Osteocyte (in vitro differentiated cells): ENCODE data around the gene TRIP13. TPM values are rescaled to one million over a fixed set of nuclear protein-coding genes. Genes with fewer than 3 reads are reported as not detected.

Experiments
- DNase-seq: peaks from one replicate; pipeline ENCODE4 v3.0.0; 2021; ENCODE audit warnings: mixed read lengths; ENCODE audit not compliant: unreplicated experiment; ENCODE audit errors: extremely low spot score
- H3K27ac Mint-ChIP-seq: one replicate; pipeline ENCODE4 v1.8.0; 2021; ENCODE audit warnings: mild to moderate bottlenecking, mixed read lengths; ENCODE audit not compliant: unreplicated experiment
- H3K27me3 Mint-ChIP-seq: one replicate; pipeline ENCODE4 v1.8.0; 2021; ENCODE audit warnings: mixed read lengths; ENCODE audit not compliant: unreplicated experiment
- H3K36me3 Mint-ChIP-seq: one replicate; pipeline ENCODE4 v1.8.0; 2021; ENCODE audit warnings: mixed read lengths; ENCODE audit not compliant: unreplicated experiment
- H3K4me1 Mint-ChIP-seq: one replicate; pipeline ENCODE4 v1.8.0; 2021; ENCODE audit warnings: mixed read lengths; ENCODE audit not compliant: unreplicated experiment
- H3K4me3 Mint-ChIP-seq: one replicate; pipeline ENCODE4 v1.8.0; 2021; ENCODE audit warnings: mild to moderate bottlenecking, moderate library complexity, mixed read lengths; ENCODE audit not compliant: unreplicated experiment
- H3K9me3 Mint-ChIP-seq: one replicate; pipeline ENCODE4 v1.8.0; 2021; ENCODE audit warnings: mixed read lengths; ENCODE audit not compliant: unreplicated experiment
- total RNA-seq: library from RNA; stranded (reverse); gene quantifications from 2 replicates; pipeline ENCODE4 v1.2.1, GENCODE V29; 2021
- TF ChIP-seq, protein P1 (sequence below): fragments of 200-600 bp; sonication (generic); IDR thresholded peaks from 2 replicates; pipeline ENCODE4 v1.5.0; 2021; ENCODE audit warnings: antibody characterized with exemption, mild to moderate bottlenecking, moderate library complexity

Gene TRIP13
- total RNA-seq, 1 donor from 2014 or later, result 6.9 TPM

GRCh38 chr5:908172-908571 is 15.5 kb downstream of the TRIP13 start:
- H3K27ac Mint-ChIP-seq, result no peak overlapping the region
- no peaks in the 10 kb centered on the region for H3K27me3 Mint-ChIP-seq
- TF ChIP-seq, protein P1, sequence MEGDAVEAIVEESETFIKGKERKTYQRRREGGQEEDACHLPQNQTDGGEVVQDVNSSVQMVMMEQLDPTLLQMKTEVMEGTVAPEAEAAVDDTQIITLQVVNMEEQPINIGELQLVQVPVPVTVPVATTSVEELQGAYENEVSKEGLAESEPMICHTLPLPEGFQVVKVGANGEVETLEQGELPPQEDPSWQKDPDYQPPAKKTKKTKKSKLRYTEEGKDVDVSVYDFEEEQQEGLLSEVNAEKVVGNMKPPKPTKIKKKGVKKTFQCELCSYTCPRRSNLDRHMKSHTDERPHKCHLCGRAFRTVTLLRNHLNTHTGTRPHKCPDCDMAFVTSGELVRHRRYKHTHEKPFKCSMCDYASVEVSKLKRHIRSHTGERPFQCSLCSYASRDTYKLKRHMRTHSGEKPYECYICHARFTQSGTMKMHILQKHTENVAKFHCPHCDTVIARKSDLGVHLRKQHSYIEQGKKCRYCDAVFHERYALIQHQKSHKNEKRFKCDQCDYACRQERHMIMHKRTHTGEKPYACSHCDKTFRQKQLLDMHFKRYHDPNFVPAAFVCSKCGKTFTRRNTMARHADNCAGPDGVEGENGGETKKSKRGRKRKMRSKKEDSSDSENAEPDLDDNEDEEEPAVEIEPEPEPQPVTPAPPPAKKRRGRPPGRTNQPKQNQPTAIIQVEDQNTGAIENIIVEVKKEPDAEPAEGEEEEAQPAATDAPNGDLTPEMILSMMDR, result no peak
- H3K9me3 Mint-ChIP-seq, result no peaks in the 10 kb centered on the region
- no peak for DNase-seq
- H3K4me3 Mint-ChIP-seq, result no peak overlapping the region
- peaks cover 1% of the 10 kb centered on the region for H3K4me1 Mint-ChIP-seq
- peaks cover 5% of the 10 kb centered on the region for H3K36me3 Mint-ChIP-seq

DNA sequence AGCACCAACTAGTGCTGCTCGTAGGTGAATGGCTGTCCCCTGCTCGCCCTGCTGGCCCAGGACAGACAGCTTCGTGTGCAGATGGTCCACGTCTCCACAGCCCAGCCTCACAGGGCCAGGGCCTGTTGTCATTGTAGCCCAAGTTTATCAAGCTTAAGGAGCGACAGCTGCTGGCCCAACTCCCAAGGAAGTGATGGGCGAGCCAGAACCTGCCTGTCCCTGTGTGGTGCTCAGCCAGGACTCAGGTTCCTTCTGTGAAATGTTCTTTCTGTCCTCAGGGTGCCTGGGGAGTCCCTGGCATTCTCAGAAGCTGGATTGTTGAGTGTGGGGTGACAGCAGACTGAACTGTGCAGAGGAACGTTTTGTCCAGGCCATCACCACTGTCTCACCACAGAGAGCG is 16.4 kb downstream of the TRIP13 start:
- H3K9me3 Mint-ChIP-seq, result no peaks in the 10 kb centered on the region
- TF ChIP-seq, protein P1, result no peak
- peaks cover 5% of the 10 kb centered on the region for H3K36me3 Mint-ChIP-seq
- H3K4me1 Mint-ChIP-seq, result peaks cover 1% of the 10 kb centered on the region
- no peak for DNase-seq
- H3K4me3 Mint-ChIP-seq, result no peak overlapping the region
- H3K27ac Mint-ChIP-seq, result no peak overlapping the region
- no peaks in the 10 kb centered on the region for H3K27me3 Mint-ChIP-seq

DNA sequence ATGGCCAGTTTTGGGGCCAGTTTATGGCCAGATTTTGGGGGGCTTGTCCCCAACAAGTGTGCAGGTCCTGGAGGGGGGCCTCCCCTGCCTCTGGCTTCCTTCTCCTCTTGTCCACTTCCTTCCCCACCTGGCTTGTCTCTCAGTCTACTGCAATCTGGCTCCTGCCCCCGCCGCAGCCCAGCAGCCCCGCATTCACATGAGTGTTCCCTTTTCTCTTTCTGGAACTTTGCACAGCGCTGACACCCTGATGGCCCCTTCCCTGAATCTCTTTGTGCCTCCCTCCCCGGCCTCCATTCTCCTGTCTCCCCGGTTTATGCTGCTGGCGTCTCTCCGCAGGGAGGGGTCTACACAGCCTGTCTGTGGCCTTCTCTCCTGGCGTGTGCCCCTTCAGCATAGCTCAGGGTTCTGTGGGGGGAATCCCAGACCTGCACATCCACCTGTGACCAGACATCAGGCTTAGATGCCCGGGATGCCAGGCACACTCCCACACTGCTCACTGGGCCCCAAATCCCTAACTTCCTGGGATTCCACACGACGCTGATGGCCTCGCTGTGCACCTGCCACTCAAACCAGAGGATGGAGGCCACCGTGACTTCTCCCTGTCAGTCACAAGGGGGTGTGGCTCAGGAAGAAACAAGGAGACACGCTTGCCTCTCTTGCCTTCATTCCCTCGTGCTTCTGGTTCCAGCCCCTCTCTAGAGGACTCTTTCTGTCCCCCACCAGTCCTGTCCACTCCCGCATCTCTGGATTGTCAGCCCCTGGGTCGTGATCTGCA is 17.5 kb downstream of the TRIP13 start:
- H3K9me3 Mint-ChIP-seq, result no peaks in the 10 kb centered on the region
- no peak for DNase-seq
- peaks cover 1% of the 10 kb centered on the region for H3K4me1 Mint-ChIP-seq
- H3K27ac Mint-ChIP-seq, result no peak overlapping the region
- H3K36me3 Mint-ChIP-seq, result peaks cover 10% of the 10 kb centered on the region
- H3K27me3 Mint-ChIP-seq, result no peaks in the 10 kb centered on the region
- no peak overlapping the region for H3K4me3 Mint-ChIP-seq
- TF ChIP-seq, protein P1, result no peak

- Mint-ChIP-seq H3K4me1 (peaks cover 1% of the 10 kb centered on the region), H3K27me3 (no peaks in the 10 kb centered on the region), H3K36me3 (peaks cover 10% of the 10 kb centered on the region), H3K9me3 (no peaks in the 10 kb centered on the region), H3K4me3 (no peak overlapping the region), H3K27ac (no peak overlapping the region)
- TF ChIP-seq, protein P1, result no peak
- DNase-seq, result no peak
These were observed 18.1 kb downstream of the TRIP13 start for GRCh38 chr5:910769-911160.

- Mint-ChIP-seq H3K4me1 (peaks cover 1% of the 10 kb centered on the region), H3K9me3 (no peaks in the 10 kb centered on the region), H3K4me3 (no peak overlapping the region), H3K27me3 (no peaks in the 10 kb centered on the region), H3K27ac (peak overlapping the region; percentile 11), H3K36me3 (peaks cover 10% of the 10 kb centered on the region)
- no peak for DNase-seq
- TF ChIP-seq, protein P1, result no peak
These were observed 18.9 kb downstream of the TRIP13 start for GRCh38 chr5:911601-912000.
